GM23338 (cell line): ENCODE measurements around the gene DPPA2. TPM values are rescaled to one million over a fixed set of nuclear protein-coding genes. Genes with fewer than 3 reads are reported as not detected.

Source experiments
- ATAC-seq: fragments of 200-7000 bp; cut with Tn5 transposase; 3 replicates; pipeline ENCODE4 v1.9.1; 2020
- DNase-seq: peaks from one replicate; pipeline ENCODE4 v3.0.0-alpha.2; 2015; ENCODE audit warnings: low spot score
- H2AFZ ChIP-seq: fragments of 200-600 bp; sonication (generic); 2 replicates; pipeline ENCODE4 v1.8.0; 2016; ENCODE audit warnings: antibody characterized with exemption, mild to moderate bottlenecking, moderate library complexity
- H3F3A ChIP-seq: fragments of 200-600 bp; sonication (generic); replicated peaks from 2 replicates; pipeline ENCODE4 v1.8.0; 2017; ENCODE audit warnings: antibody characterized with exemption, mixed run types, low read depth
- H3K27ac ChIP-seq: fragments of 200-600 bp; sonication (generic); 2 replicates; pipeline ENCODE4 v1.6.1; 2016; ENCODE audit warnings: low read depth
- H3K27me3 ChIP-seq: fragments of 200-600 bp; sonication (generic); 2 replicates; pipeline ENCODE4 v1.8.0; 2016; ENCODE audit warnings: mild to moderate bottlenecking, mixed run types, moderate library complexity; ENCODE audit not compliant: insufficient read depth
- H3K36me3 ChIP-seq: fragments of 200-600 bp; sonication (generic); 2 replicates; pipeline ENCODE4 v1.8.0; 2016; ENCODE audit warnings: mild to moderate bottlenecking; ENCODE audit not compliant: insufficient read depth
- H3K4me1 ChIP-seq: fragments of 200-600 bp; sonication (generic); 2 replicates; pipeline ENCODE4 v1.8.0; 2016; ENCODE audit warnings: mild to moderate bottlenecking, moderate library complexity; ENCODE audit not compliant: insufficient read depth
- H3K4me2 ChIP-seq: fragments of 200-600 bp; sonication (generic); 2 replicates; pipeline ENCODE4 v1.7.1; 2017; ENCODE audit warnings: mixed run types
- H3K4me3 ChIP-seq: fragments of 200-600 bp; sonication (generic); 2 replicates; pipeline ENCODE4 v1.6.1; 2016; ENCODE audit warnings: mixed run types
- H3K79me2 ChIP-seq: fragments of 200-600 bp; sonication (generic); replicated peaks from 2 replicates; pipeline ENCODE4 v1.8.0; 2017; ENCODE audit warnings: mild to moderate bottlenecking; ENCODE audit not compliant: insufficient read depth
- H3K9me2 ChIP-seq: fragments of 200-600 bp; sonication (generic); 2 replicates; pipeline ENCODE4 v1.8.0; 2017; ENCODE audit not compliant: insufficient read depth
- H4K20me1 ChIP-seq: fragments of 200-600 bp; sonication (generic); replicated peaks from 2 replicates; pipeline ENCODE4 v1.8.0; 2017; ENCODE audit warnings: mild to moderate bottlenecking; ENCODE audit not compliant: insufficient read depth
- H3K27ac Mint-ChIP-seq: 2 replicates; pipeline ENCODE4 v1.8.0; 2020; ENCODE audit warnings: inconsistent platforms, mild to moderate bottlenecking, moderate library complexity, mixed read lengths
- H3K27me3 Mint-ChIP-seq: 3 replicates; pipeline ENCODE4 v1.8.0; 2022; ENCODE audit warnings: low read depth, mild to moderate bottlenecking, moderate library complexity, mixed read lengths, inconsistent platforms; ENCODE audit not compliant: insufficient read depth, poor library complexity
- H3K36me3 Mint-ChIP-seq: 3 replicates; pipeline ENCODE4 v1.8.0; 2021; ENCODE audit warnings: low read depth, mild to moderate bottlenecking, inconsistent platforms, moderate library complexity, mixed read lengths
- H3K4me1 Mint-ChIP-seq: 3 replicates; pipeline ENCODE4 v1.8.0; 2020; ENCODE audit warnings: mild to moderate bottlenecking, inconsistent platforms, mixed read lengths
- H3K4me3 Mint-ChIP-seq: 3 replicates; pipeline ENCODE4 v1.8.0; 2021; ENCODE audit warnings: moderate library complexity, mild to moderate bottlenecking, inconsistent platforms, mixed read lengths
- H3K9me3 Mint-ChIP-seq: 3 replicates; pipeline ENCODE4 v1.8.0; 2020; ENCODE audit warnings: moderate library complexity, mild to moderate bottlenecking, inconsistent platforms, mixed read lengths
- CREB1 ChIP-seq: fragments of 250-450 bp; sonication (Bioruptor Pico); IDR thresholded peaks from 2 replicates; pipeline ENCODE4 v1.5.0; 2020; ENCODE audit warnings: low read depth, mild to moderate bottlenecking, moderate library complexity
- EZH2phosphoT487 ChIP-seq: fragments of 200-600 bp; sonication (generic); IDR thresholded peaks from one replicate; pipeline ENCODE4 v1.8.1; 2018; ENCODE audit warnings: antibody characterized with exemption; ENCODE audit not compliant: unreplicated experiment
- JUNB ChIP-seq: IDR thresholded peaks from one replicate; pipeline ENCODE4 v1.6.1; 2016; ENCODE audit warnings: antibody characterized with exemption; ENCODE audit not compliant: unreplicated experiment
- POLR2AphosphoS5 ChIP-seq: IDR thresholded peaks from 2 replicates; pipeline ENCODE4 v1.6.1; 2016; ENCODE audit warnings: antibody characterized with exemption, low read depth
- STAT1 ChIP-seq: IDR thresholded peaks from one replicate; pipeline ENCODE4 v1.6.1; 2016; ENCODE audit warnings: antibody characterized with exemption; ENCODE audit not compliant: unreplicated experiment
- ZNF114 ChIP-seq: fragments of 250-450 bp; sonication (Bioruptor Pico); IDR thresholded peaks from 2 replicates; pipeline ENCODE4 v1.5.0; 2020; ENCODE audit warnings: mild to moderate bottlenecking, moderate library complexity
- ZNF331 ChIP-seq: fragments of 250-450 bp; sonication (Bioruptor Pico); IDR thresholded peaks from 2 replicates; pipeline ENCODE4 v1.5.0; 2020; ENCODE audit warnings: low read depth, mild to moderate bottlenecking, moderate library complexity
- polyA plus RNA-seq: library from polyadenylated mRNA; unstranded; fragments of >200 nt; fragmentation: Nextera tagmentation; extraction: Ambion mirVana; gene quantifications from 2 replicates; pipeline ENCODE4 v1.2.1, GENCODE V29; 2016
- total RNA-seq: library from RNA; depleted of rRNA; stranded (reverse); fragments of >200 nt; shearing (Covaris generic); gene quantifications from 2 replicates; pipeline ENCODE4 v1.2.3, GENCODE V29; 2014
- TF ChIP-seq, protein P1 (sequence below): IDR thresholded peaks from 2 replicates; pipeline ENCODE4 v1.6.1; 2016; ENCODE audit warnings: antibody characterized with exemption
- TF ChIP-seq, protein P2 (sequence below): IDR thresholded peaks from one replicate; pipeline ENCODE4 v1.6.1; 2018; ENCODE audit warnings: antibody characterized with exemption; ENCODE audit not compliant: unreplicated experiment

Gene DPPA2
- total and polyA plus RNA-seq, 2 experiments from 2014 or later: 14.3 to 21.5 TPM

DNA sequence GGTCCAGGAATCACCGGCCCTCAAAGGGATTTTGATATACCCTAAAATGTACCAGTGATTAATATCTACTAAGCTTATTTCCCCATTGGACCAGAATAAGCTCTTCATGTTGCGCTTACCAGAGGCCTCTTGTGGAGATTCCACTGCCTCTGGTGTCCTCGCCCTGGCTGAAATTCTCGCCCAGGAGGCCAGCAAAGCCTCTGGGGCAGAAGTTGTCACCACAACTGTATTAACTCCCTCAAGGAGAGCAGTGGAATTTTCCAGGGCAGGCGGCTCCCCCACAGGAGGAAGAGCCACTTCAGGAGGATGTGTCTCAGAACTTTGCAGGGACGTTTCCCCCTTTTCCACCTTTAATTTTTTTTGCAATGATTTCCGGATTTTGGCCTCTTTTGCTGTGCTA is 14.1 kb upstream of the DPPA2 start:
- H3K4me1 Mint-ChIP-seq: peaks cover 64% of the 10 kb centered on the region
- Histone ChIP-seq H3K9me2 (no peaks in the 10 kb centered on the region), H3K36me3 (peaks cover 90% of the 10 kb centered on the region), H4K20me1 (peaks cover 80% of the 10 kb centered on the region), H3K4me3 (peak overlapping the region; percentile 96), H3K27me3 (no peaks in the 10 kb centered on the region), H3K4me1 (peaks cover 64% of the 10 kb centered on the region), H3K79me2 (peaks cover 82% of the 10 kb centered on the region), H3K27ac (peak overlapping the region; percentile 74), H2AFZ (no peak overlapping the region), H3K4me2 (peak overlapping the region; percentile 88), H3F3A (peaks cover 75% of the 10 kb centered on the region)
- peaks cover 100% of the 10 kb centered on the region for H3K36me3 Mint-ChIP-seq
- DNase-seq (no peak), ATAC-seq (no peak)
- H3K27ac Mint-ChIP-seq: no peak overlapping the region
- H3K27me3 Mint-ChIP-seq: peaks cover 54% of the 10 kb centered on the region
- H3K4me3 Mint-ChIP-seq: peak overlapping the region; percentile 98
- peaks cover 10% of the 10 kb centered on the region; the same call in 2 of the 3 replicates for H3K9me3 Mint-ChIP-seq
- TF ChIP-seq STAT1 (no peak), POLR2AphosphoS5 (peak; percentile 23; the same call in 1 of the 2 replicates)

DNA sequence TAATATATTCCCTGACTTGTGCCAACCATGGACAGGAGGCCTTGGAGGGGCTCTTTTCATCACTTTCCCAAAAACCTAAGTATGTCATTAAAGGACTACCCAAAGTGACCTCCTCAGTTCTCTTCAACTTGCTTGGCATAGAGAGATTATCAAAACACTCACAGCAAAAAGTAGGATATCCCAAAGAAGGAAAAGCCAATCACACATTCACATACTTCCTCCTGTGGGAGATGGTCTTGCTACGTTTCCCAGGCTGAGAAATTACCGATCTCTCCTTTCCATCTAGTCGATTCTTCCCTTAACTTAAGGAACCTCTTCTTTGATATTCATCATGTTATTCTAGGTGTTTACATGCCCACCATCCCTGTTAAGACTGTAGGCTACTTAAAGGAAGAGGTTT is 11.9 kb upstream of the DPPA2 start:
- no peak overlapping the region for H2AFZ ChIP-seq
- H3K4me3 ChIP-seq: peak overlapping the region; percentile 4; the same call in 1 of the 2 replicates
- peaks cover 59% of the 10 kb centered on the region for H4K20me1 ChIP-seq
- Mint-ChIP-seq H3K27me3 (peaks cover 51% of the 10 kb centered on the region), H3K4me1 (peaks cover 61% of the 10 kb centered on the region), H3K4me3 (no peak overlapping the region; the same call in 2 of the 3 replicates), H3K36me3 (peaks cover 85% of the 10 kb centered on the region), H3K27ac (peak overlapping the region; percentile 10; the same call in 1 of the 2 replicates), H3K9me3 (peaks cover 13% of the 10 kb centered on the region; the same call in 2 of the 3 replicates)
- DNase-seq (no peak), ATAC-seq (no peak)
- H3F3A ChIP-seq: peaks cover 63% of the 10 kb centered on the region
- H3K27me3 ChIP-seq: no peaks in the 10 kb centered on the region
- H3K79me2 ChIP-seq: peaks cover 60% of the 10 kb centered on the region
- peaks cover 54% of the 10 kb centered on the region for H3K4me1 ChIP-seq
- no peak for TF ChIP-seq JUNB
- TF ChIP-seq CREB1: no peak
- no peak for TF ChIP-seq ZNF331 (CRISPR knock-in tag)
- TF ChIP-seq EZH2phosphoT487: no peak
- no peak for TF ChIP-seq ZNF114 (CRISPR knock-in tag)
- TF ChIP-seq, protein P1, sequence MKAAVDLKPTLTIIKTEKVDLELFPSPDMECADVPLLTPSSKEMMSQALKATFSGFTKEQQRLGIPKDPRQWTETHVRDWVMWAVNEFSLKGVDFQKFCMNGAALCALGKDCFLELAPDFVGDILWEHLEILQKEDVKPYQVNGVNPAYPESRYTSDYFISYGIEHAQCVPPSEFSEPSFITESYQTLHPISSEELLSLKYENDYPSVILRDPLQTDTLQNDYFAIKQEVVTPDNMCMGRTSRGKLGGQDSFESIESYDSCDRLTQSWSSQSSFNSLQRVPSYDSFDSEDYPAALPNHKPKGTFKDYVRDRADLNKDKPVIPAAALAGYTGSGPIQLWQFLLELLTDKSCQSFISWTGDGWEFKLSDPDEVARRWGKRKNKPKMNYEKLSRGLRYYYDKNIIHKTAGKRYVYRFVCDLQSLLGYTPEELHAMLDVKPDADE: no peak
- TF ChIP-seq, protein P2, sequence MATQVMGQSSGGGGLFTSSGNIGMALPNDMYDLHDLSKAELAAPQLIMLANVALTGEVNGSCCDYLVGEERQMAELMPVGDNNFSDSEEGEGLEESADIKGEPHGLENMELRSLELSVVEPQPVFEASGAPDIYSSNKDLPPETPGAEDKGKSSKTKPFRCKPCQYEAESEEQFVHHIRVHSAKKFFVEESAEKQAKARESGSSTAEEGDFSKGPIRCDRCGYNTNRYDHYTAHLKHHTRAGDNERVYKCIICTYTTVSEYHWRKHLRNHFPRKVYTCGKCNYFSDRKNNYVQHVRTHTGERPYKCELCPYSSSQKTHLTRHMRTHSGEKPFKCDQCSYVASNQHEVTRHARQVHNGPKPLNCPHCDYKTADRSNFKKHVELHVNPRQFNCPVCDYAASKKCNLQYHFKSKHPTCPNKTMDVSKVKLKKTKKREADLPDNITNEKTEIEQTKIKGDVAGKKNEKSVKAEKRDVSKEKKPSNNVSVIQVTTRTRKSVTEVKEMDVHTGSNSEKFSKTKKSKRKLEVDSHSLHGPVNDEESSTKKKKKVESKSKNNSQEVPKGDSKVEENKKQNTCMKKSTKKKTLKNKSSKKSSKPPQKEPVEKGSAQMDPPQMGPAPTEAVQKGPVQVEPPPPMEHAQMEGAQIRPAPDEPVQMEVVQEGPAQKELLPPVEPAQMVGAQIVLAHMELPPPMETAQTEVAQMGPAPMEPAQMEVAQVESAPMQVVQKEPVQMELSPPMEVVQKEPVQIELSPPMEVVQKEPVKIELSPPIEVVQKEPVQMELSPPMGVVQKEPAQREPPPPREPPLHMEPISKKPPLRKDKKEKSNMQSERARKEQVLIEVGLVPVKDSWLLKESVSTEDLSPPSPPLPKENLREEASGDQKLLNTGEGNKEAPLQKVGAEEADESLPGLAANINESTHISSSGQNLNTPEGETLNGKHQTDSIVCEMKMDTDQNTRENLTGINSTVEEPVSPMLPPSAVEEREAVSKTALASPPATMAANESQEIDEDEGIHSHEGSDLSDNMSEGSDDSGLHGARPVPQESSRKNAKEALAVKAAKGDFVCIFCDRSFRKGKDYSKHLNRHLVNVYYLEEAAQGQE: no peak
- H3K36me3 ChIP-seq: peaks cover 69% of the 10 kb centered on the region
- H3K27ac ChIP-seq: peak overlapping the region; percentile 74; the same call in 1 of the 2 replicates
- H3K9me2 ChIP-seq: no peaks in the 10 kb centered on the region
- H3K4me2 ChIP-seq: peak overlapping the region; percentile 18; the same call in 1 of the 2 replicates
